Nephron progenitor cell (in vitro differentiated cells): ENCODE measurements around the gene PSMC3.

Experiments
- DNase-seq: peaks from one replicate; pipeline ENCODE4 v3.0.0; 2021
- H3K27ac Mint-ChIP-seq: 2 replicates; pipeline ENCODE4 v1.8.0; 2021; ENCODE audit warnings: mild to moderate bottlenecking, moderate library complexity, mixed read lengths
- H3K27me3 Mint-ChIP-seq: 2 replicates; pipeline ENCODE4 v1.8.0; 2021; ENCODE audit warnings: mild to moderate bottlenecking, low read depth, mixed read lengths; ENCODE audit not compliant: poor library complexity
- H3K36me3 Mint-ChIP-seq: 2 replicates; pipeline ENCODE4 v1.8.0; 2021; ENCODE audit warnings: low read depth, mixed read lengths
- H3K4me1 Mint-ChIP-seq: 2 replicates; pipeline ENCODE4 v1.8.0; 2021; ENCODE audit warnings: mixed read lengths
- H3K4me3 Mint-ChIP-seq: 2 replicates; pipeline ENCODE4 v1.8.0; 2021; ENCODE audit warnings: mild to moderate bottlenecking, moderate library complexity, mixed read lengths
- H3K9me3 Mint-ChIP-seq: 2 replicates; pipeline ENCODE4 v1.8.0; 2021; ENCODE audit warnings: mild to moderate bottlenecking, moderate library complexity, mixed read lengths
- TF ChIP-seq, protein P1 (sequence below): fragments of 200-600 bp; sonication (generic); IDR thresholded peaks from 2 replicates; pipeline ENCODE4 v1.5.0; 2021; ENCODE audit warnings: antibody characterized with exemption

PSMC3 gene

DNA sequence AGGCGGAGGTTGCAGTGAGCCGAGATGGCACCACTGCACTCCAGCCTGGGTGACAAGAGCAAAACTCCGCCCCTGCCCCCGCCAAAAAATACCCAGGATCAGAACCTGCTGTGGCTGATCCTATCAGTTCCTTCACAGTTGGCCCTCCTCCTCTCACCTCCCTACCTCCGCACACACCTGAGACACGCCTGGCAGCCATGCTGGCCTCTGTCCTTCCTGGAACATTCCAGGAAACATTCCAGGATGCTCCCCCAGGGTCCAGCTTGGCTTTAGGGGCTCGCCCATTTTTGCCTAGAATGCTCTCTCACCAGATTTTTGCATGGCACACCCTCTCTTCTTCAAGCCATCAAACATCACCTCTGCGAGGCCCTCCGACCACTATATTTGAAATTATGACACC, 20.6 kb upstream of the PSMC3 start:
- Mint-ChIP-seq H3K27ac (no peak overlapping the region), H3K9me3 (no peaks in the 10 kb centered on the region), H3K36me3 (no peaks in the 10 kb centered on the region), H3K4me3 (no peak overlapping the region), H3K4me1 (peaks cover 14% of the 10 kb centered on the region), H3K27me3 (peaks cover 15% of the 10 kb centered on the region)
- DNase-seq, result no peak
- TF ChIP-seq, protein P1, sequence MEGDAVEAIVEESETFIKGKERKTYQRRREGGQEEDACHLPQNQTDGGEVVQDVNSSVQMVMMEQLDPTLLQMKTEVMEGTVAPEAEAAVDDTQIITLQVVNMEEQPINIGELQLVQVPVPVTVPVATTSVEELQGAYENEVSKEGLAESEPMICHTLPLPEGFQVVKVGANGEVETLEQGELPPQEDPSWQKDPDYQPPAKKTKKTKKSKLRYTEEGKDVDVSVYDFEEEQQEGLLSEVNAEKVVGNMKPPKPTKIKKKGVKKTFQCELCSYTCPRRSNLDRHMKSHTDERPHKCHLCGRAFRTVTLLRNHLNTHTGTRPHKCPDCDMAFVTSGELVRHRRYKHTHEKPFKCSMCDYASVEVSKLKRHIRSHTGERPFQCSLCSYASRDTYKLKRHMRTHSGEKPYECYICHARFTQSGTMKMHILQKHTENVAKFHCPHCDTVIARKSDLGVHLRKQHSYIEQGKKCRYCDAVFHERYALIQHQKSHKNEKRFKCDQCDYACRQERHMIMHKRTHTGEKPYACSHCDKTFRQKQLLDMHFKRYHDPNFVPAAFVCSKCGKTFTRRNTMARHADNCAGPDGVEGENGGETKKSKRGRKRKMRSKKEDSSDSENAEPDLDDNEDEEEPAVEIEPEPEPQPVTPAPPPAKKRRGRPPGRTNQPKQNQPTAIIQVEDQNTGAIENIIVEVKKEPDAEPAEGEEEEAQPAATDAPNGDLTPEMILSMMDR, result no peak

DNA sequence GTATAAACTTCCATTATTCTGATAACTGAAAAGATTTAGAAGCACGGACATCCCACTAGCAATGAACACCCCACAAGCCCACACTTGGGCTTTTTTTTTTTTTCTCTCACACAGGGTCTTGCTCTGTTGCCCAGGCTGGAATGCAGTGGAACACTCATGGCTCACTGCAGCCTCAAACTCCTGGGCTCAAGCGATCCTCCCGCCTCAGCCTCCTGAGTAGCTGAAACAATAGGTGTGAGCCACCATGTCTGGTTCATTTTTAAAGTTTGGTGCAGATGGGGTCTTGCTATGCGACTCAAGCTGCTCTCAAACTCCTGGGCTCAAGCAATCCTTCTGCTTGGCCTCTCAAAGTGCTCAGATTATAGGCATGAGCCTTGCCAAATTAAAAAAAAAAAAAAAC, 19.6 kb upstream of the PSMC3 start:
- no peak overlapping the region for H3K4me3 Mint-ChIP-seq
- H3K27me3 Mint-ChIP-seq, result peaks cover 15% of the 10 kb centered on the region
- no peak for DNase-seq
- TF ChIP-seq, protein P1, result no peak
- H3K36me3 Mint-ChIP-seq, result no peaks in the 10 kb centered on the region
- H3K9me3 Mint-ChIP-seq, result no peaks in the 10 kb centered on the region
- H3K4me1 Mint-ChIP-seq, result peaks cover 14% of the 10 kb centered on the region
- no peak overlapping the region for H3K27ac Mint-ChIP-seq

DNA sequence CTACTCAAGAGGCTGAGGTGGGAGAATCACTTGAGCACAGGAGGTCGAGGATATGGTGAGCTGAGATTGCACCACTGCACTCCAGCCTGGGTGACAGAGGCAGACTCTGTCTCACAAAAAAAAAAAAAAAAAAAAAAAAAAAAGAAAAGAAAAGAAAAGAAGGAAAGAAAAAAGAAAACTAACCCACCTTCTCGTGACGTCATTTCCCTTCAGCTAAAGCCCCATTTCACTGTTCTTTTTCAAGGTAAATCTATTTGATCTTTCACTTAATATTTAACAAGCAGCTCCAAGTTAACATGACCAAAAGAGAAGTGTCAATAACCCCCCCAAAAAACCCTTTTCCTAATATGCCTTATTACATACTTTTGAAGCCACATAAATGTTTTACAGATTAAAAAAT, 17.6 kb upstream of the PSMC3 start:
- DNase-seq, result no peak
- Mint-ChIP-seq H3K9me3 (no peaks in the 10 kb centered on the region), H3K27me3 (peaks cover 12% of the 10 kb centered on the region), H3K36me3 (no peaks in the 10 kb centered on the region), H3K27ac (no peak overlapping the region), H3K4me3 (no peak overlapping the region), H3K4me1 (peaks cover 14% of the 10 kb centered on the region)
- TF ChIP-seq, protein P1, result no peak

DNA sequence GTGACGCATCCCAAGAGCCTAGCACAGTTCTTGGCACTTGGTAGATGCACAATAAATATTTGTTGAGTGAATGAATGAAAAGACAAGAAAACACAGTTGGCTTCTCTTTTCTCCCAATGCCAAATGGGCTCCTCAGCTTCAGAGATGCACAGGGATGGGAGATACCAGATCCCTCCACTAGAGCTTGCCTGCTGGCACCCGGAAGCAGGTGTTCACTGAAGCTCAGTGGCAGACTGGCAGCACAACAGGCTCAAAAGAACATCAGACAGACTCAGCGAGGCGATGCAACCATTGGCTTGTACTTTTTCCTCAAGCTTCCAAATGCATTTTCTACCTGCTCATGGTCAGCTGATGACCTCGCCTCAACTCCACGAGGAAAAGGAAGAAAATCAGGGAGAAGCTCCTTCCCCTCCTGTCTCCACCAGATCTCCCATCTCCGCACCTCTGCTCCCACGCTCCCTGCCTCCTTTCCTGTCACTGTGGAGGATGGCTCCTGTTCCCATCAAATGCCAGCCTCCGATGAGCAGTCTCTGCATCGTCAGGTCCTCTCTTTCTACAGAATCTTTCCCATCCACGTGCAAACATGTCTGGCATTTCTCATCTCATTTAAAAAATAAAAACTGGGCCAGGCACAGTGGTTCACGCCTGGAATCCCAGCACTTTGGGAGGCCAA, 16.9 kb upstream of the PSMC3 start:
- peaks cover 14% of the 10 kb centered on the region for H3K4me1 Mint-ChIP-seq
- peak overlapping the region; percentile 42 for H3K27ac Mint-ChIP-seq
- no peak overlapping the region for H3K4me3 Mint-ChIP-seq
- H3K36me3 Mint-ChIP-seq, result no peaks in the 10 kb centered on the region
- TF ChIP-seq, protein P1, result no peak
- peaks cover 12% of the 10 kb centered on the region for H3K27me3 Mint-ChIP-seq
- no peak for DNase-seq
- H3K9me3 Mint-ChIP-seq, result no peaks in the 10 kb centered on the region

DNA sequence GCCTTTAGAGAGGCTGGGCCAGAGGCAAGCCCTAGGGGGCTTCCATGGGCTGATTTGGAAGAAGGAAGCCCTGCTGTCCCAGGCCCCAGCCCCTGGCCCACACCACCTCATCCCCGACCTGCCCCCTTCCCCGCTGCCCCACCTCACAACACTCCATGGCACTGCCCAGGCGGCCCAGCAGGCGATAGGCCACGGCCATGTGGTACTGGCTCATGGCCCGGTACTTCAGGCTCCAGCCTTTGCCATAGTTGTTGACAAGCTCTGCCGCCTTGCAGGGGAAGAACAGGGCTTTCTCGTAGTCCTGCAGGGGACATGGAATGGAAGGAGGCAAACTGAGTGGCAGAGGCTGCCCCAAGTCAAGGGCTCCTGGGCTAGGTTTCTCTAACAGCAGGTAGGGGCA, 16.3 kb upstream of the PSMC3 start:
- TF ChIP-seq, protein P1, result no peak
- no peak for DNase-seq
- H3K4me3 Mint-ChIP-seq, result no peak overlapping the region
- H3K27me3 Mint-ChIP-seq, result peaks cover 12% of the 10 kb centered on the region
- H3K36me3 Mint-ChIP-seq, result no peaks in the 10 kb centered on the region
- H3K27ac Mint-ChIP-seq, result no peak overlapping the region
- H3K9me3 Mint-ChIP-seq, result no peaks in the 10 kb centered on the region
- peaks cover 16% of the 10 kb centered on the region for H3K4me1 Mint-ChIP-seq

DNA sequence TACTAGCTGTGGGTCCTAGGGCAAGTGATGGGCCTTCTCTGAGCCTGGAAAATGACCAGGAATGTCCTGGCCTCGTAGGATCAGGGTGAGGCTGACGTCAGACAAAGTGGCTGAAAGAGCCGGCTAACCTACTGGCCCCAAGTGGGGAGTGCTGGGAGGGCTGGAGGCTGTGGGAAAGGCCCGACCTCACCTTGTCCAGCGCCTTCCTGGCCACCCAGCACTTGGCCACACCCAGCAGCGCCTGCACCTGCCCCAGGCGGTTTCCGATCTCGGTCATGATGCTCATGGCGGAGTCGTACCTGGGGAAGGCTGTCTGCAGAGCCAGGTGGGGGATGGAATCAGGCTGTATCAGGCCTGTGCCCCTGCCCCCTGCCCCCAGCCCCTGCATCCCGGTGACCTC, 15.2 kb upstream of the PSMC3 start:
- Mint-ChIP-seq H3K4me1 (peaks cover 19% of the 10 kb centered on the region), H3K9me3 (no peaks in the 10 kb centered on the region), H3K27me3 (peaks cover 7% of the 10 kb centered on the region), H3K27ac (no peak overlapping the region), H3K36me3 (no peaks in the 10 kb centered on the region), H3K4me3 (no peak overlapping the region)
- TF ChIP-seq, protein P1, result no peak
- DNase-seq, result no peak
